Kidney (tissue), 14 donors: ENCODE measurements around the gene RNU7-1. TPM values are rescaled to one million over a fixed set of nuclear protein-coding genes. Genes with fewer than 3 reads are reported as not detected.

ENCODE experiments used
- DNase-seq, 5 donors: peaks; one replicate each; pipeline ENCODE4 v3.0.0-alpha.2; 2013 to 2020
- FAIRE-seq: peaks from 2 replicates; lab custom pipeline; 2012; peaks lifted over from hg19 to GRCh38; lab: Jason Lieb, UNC
- H3K27ac ChIP-seq, 2 donors: one replicate each; pipeline ENCODE4 v1.7.0; 2013; ENCODE audit warnings: low read depth in 2 of 2, low read length in 2 of 2, inconsistent platforms in 1 of 2
- H3K27me3 ChIP-seq: one replicate; pipeline ENCODE4 v1.7.1; 2013; ENCODE audit warnings: low read length, inconsistent platforms; ENCODE audit not compliant: control insufficient read depth, insufficient read depth
- H3K36me3 ChIP-seq, 3 donors: one replicate each; pipeline versions ENCODE4 v1.7.0 to v1.7.1; 2013; ENCODE audit warnings: low read length in 3 of 3, control low read depth in 1 of 3, inconsistent platforms in 1 of 3; ENCODE audit not compliant: insufficient read depth in 3 of 3, control insufficient read depth in 2 of 3
- H3K4me1 ChIP-seq, 3 donors: one replicate each; pipeline versions ENCODE4 v1.7.0 to v1.7.1; 2013; ENCODE audit warnings: low read length in 3 of 3, inconsistent platforms in 1 of 3, low read depth in 1 of 3; ENCODE audit not compliant: control insufficient read depth in 2 of 3, insufficient read depth in 2 of 3
- H3K4me3 ChIP-seq, 3 donors: one replicate each; pipeline versions ENCODE4 v1.7.0 to v1.8.1; 2013; ENCODE audit warnings: low read length in 3 of 3, control low read depth in 1 of 3, inconsistent platforms in 1 of 3
- H3K9ac ChIP-seq, 3 donors: one replicate each; pipeline versions ENCODE4 v1.7.0 to v1.7.1; 2013; ENCODE audit warnings: low read length in 3 of 3, control low read depth in 1 of 3, inconsistent platforms in 1 of 3
- H3K9me3 ChIP-seq, 3 donors: one replicate each; pipeline versions ENCODE4 v1.7.0 to v1.7.1; 2013; ENCODE audit warnings: low read length in 3 of 3, control low read depth in 1 of 3, inconsistent platforms in 1 of 3; ENCODE audit not compliant: control insufficient read depth in 2 of 3, insufficient read depth in 1 of 3
- CTCF ChIP-seq: IDR thresholded peaks from 3 replicates; pipeline ENCODE4 v1.5.1; 2012; ENCODE audit warnings: mild to moderate bottlenecking, moderate library complexity, borderline replicate concordance; ENCODE audit not compliant: insufficient read depth; ENCODE audit errors: extremely low read depth
- intact Hi-C: fragments of 100-400 bp; cut with DNase I; formaldehyde crosslinking; loops from one replicate; pipeline ENCODE4 v1.11.1; 2022
- polyA plus RNA-seq: library from polyadenylated mRNA; stranded (reverse); fragments of 350-450 nt; fragmentation: Illumina TruSeq; extraction: RNeasy Lipid Tissue Mini Kit (QIAGEN cat#74804); gene quantifications from one replicate; pipeline ENCODE4 v1.2.3, GENCODE V29; 2014; ENCODE audit warnings: low read depth, low replicate concordance; ENCODE audit not compliant: insufficient read depth
- total RNA-seq: library from RNA; stranded (reverse); fragmentation: NEBNext Ultra II Directional; extraction: Animal tissue kit (Norgen Biotek cat#: 25700); gene quantifications from one replicate; pipeline ENCODE4 v1.2.1, GENCODE V29; 2021
- donor health status: control.
- donor health status: control.
- donor health status: control.
- donor health status: control.
- donor health status: control.
- donor health status: DM: yes; HTN: yes; CAD: no.
- donor health status: Normal renal cell carcinoma (clear cell type).

RNU7-1 gene
- total and polyA plus RNA-seq, 2 donors from 2014 or later, result not detected

GRCh38 chr12:6946920-6947374 is 3.3 kb downstream of the RNU7-1 start:
- Histone ChIP-seq H3K4me3 (peak overlapping the region; percentile 38 to 79 (median 55)), H3K27me3 (no peaks in the 10 kb centered on the region), H3K27ac (peak overlapping the region in 1 of 2 donors; percentile 63), H3K9ac (peak overlapping the region in 2 of 3 donors; percentile 19 to 93), H3K9me3 (no peaks in the 10 kb centered on the region), H3K36me3 (no peaks in the 10 kb centered on the region), H3K4me1 (peaks cover 0 to 25% (median 23%) of the 10 kb centered on the region in 3 donors)
- intact Hi-C loops, result loop anchor here (10.0 kb wide), 1 partner anchor 148 kb away; the partner anchor contains the start of gene C1R
- no peak for TF ChIP-seq CTCF
- no peak for FAIRE-seq
- no peak for DNase-seq

- no peak overlapping the region for H3K4me3 ChIP-seq
- no peaks in the 10 kb centered on the region for H3K27me3 ChIP-seq
- intact Hi-C loops, result loop anchor here (10.0 kb wide), 1 partner anchor 147 kb away; the partner anchor contains the start of gene C1R
- no peaks in the 10 kb centered on the region for H3K36me3 ChIP-seq
- no peak overlapping the region for H3K9ac ChIP-seq
- FAIRE-seq (no peak), DNase-seq (peak in 1 of 5 donors; percentile 37)
- H3K27ac ChIP-seq, result no peak overlapping the region
- peaks cover 0 to 23% (median 21%) of the 10 kb centered on the region in 3 donors for H3K4me1 ChIP-seq
- H3K9me3 ChIP-seq, result no peaks in the 10 kb centered on the region
- no peak for TF ChIP-seq CTCF
Observed at GRCh38 chr12:6947615-6948014, 4.0 kb downstream of the RNU7-1 start.

GRCh38 chr12:6948873-6949594 is 5.4 kb downstream of the RNU7-1 start:
- intact Hi-C loops, result loop anchor here (10.0 kb wide), 1 partner anchor 146 kb away; the partner anchor contains the start of gene C1R
- no peak for TF ChIP-seq CTCF
- no peak for FAIRE-seq
- Histone ChIP-seq H3K27me3 (no peaks in the 10 kb centered on the region), H3K4me1 (peaks cover 0 to 21% (median 18%) of the 10 kb centered on the region in 3 donors), H3K27ac (peak overlapping the region in 1 of 2 donors; percentile 40), H3K4me3 (no peak overlapping the region), H3K9me3 (no peaks in the 10 kb centered on the region), H3K9ac (no peak overlapping the region), H3K36me3 (no peaks in the 10 kb centered on the region)
- DNase-seq, result peak in 1 of 5 donors; percentile 59
